ENCODE results near the gene MS4A15. TPM values are rescaled to one million over a fixed set of nuclear protein-coding genes. Genes with fewer than 3 reads are reported as not detected.

MS4A15 gene
- polyA plus RNA-seq (2011; rRNA removed): not detected in 2 replicates
- 0.03 TPM in 1 of 2 replicates, not detected in the other for polyA plus RNA-seq (2012; cell fraction: cytosol; rRNA removed)
- polyA plus RNA-seq (2012; cell fraction: nucleus; rRNA removed): not detected in 2 replicates
- polyA plus RNA-seq (2017; fragmentation: RNase III; extraction: RNeasy Plus Mini Kit Qiagen cat#74134 plus additional on column Dnase treatment): not detected in 3 replicates
- polyA minus RNA-seq (2011; rRNA and poly(A)+ RNA removed): not detected in 2 replicates

GRCh38 chr11:60756307-60757032 lies at the start of gene MS4A15:
TSS of gene MS4A15 (plus strand) at chr11:60756867. CDS start at chr11:60763734, 6,867 bp downstream.
- Histone ChIP-seq H3K27ac (no peak within 1 kb of the TSS), H3K4me3 (no peak within 1 kb of the TSS), H3K4me1 (no peaks in the 10 kb centered on the region), H3K9me3 (no peaks in the 10 kb centered on the region), H3K4me2 (no peak within 1 kb of the TSS)
- peak; percentile 67 to 85; a peak in 5 of 6 replicates for ATAC-seq
- POLR2A ChIA-PET: no interaction called here
- WGBS (ENCODE audit: missing lambda C conversion rate): 35% methylated on average over 14 of the region's 14 CpGs
- CTCF ChIA-PET: interaction anchor here (0.7 to 1.8 kb wide), 7 partner anchors 10 to 412 kb away, joined by 3 to 8 read pairs (median 3); no protein-coding TSS in a partner anchor
- TF ChIP-seq FOSL2 (IDR thresholded peaks at IDR 0.05) (no peak), FOSL2 (CRISPR knock-in tag; IDR thresholded peaks at IDR 0.05) (no peak), RAD21 (conservative IDR thresholded peaks at IDR 0.05 in 1 of 2, IDR thresholded peaks at IDR 0.05 in 1 of 2) (peak; percentile 17 to 19; a peak in 1 of 5 replicates), CTCF (IDR thresholded peaks at IDR 0.05) (peak; percentile 33), HEYL (CRISPR knock-in tag; IDR thresholded peaks at IDR 0.05) (no peak), ZFP36 (IDR thresholded peaks at IDR 0.05; ENCODE audit: borderline replicate concordance, partially characterized antibody) (no peak)
- peak; percentile 41 to 53 for DNase-seq (ENCODE audit: low read depth in 1 of 2, low spot score in 1 of 2)
- no peak for FAIRE-seq

GRCh38 chr11:60706931-60707330 lies 49.7 kb upstream of the MS4A15 start:
- CTCF ChIA-PET: interaction anchor here (0.7 to 1.3 kb wide), 2 partner anchors 8 to 13 kb away, joined by 3 read pairs; no protein-coding TSS in a partner anchor
- DNase-seq (ENCODE audit: low read depth in 1 of 2, low spot score in 1 of 2) (no peak), FAIRE-seq (no peak), ATAC-seq (no peak)
- POLR2A ChIA-PET: no interaction called here
- Histone ChIP-seq H3K4me2 (no peak overlapping the region), H3K27ac (no peak overlapping the region), H3K9me3 (no peaks in the 10 kb centered on the region), H3K4me1 (no peaks in the 10 kb centered on the region), H3K4me3 (no peak overlapping the region)
- 3% methylated on average over 5 of the region's 5 CpGs for WGBS (ENCODE audit: missing lambda C conversion rate)
- TF ChIP-seq TP53 (CRISPR knock-in tag; IDR thresholded peaks at IDR 0.05) (no peak), CHD4 (IDR thresholded peaks at IDR 0.05; ENCODE audit: borderline replicate concordance) (no peak), HEYL (CRISPR knock-in tag; IDR thresholded peaks at IDR 0.05) (no peak), HOXA7 (CRISPR knock-in tag; IDR thresholded peaks at IDR 0.05) (no peak), HES2 (IDR thresholded peaks at IDR 0.05) (no peak)

GRCh38 chr11:60710482-60710881 lies 46.2 kb upstream of the MS4A15 start:
- DNase-seq (ENCODE audit: low read depth in 1 of 2, low spot score in 1 of 2): peak; percentile 14 to 29
- H3K4me2 ChIP-seq: no peak overlapping the region
- FAIRE-seq: no peak
- ATAC-seq: peak; percentile 77 to 87; a peak in 4 of 6 replicates
- POLR2A ChIA-PET: no interaction called here
- H3K9me3 ChIP-seq: no peaks in the 10 kb centered on the region
- CTCF ChIA-PET: interaction anchor here (1.0 to 1.3 kb wide), 2 partner anchors 9 to 128 kb away, joined by 3 to 5 read pairs; no protein-coding TSS in a partner anchor
- H3K27ac ChIP-seq: no peak overlapping the region
- H3K4me1 ChIP-seq: no peaks in the 10 kb centered on the region
- TF ChIP-seq RAD21 (conservative IDR thresholded peaks at IDR 0.05 in 1 of 2, IDR thresholded peaks at IDR 0.05 in 1 of 2) (0 out of 5 replicates have a peak, but pooled peaks of 1 of the 2 experiments have one; percentile 13), ZC3H11A (IDR thresholded peaks at IDR 0.05) (no peak), USF2 (IDR thresholded peaks at IDR 0.05) (no peak)
- H3K4me3 ChIP-seq: no peak overlapping the region
- 2% methylated on average over 4 of the region's 4 CpGs for WGBS (ENCODE audit: missing lambda C conversion rate)

- no peak overlapping the region for H3K4me3 ChIP-seq
- ATAC-seq: no peak
- H3K4me2 ChIP-seq: no peak overlapping the region
- H3K4me1 ChIP-seq: no peaks in the 10 kb centered on the region
- no peaks in the 10 kb centered on the region for H3K9me3 ChIP-seq
- CTCF ChIA-PET: interaction anchor here (1.3 kb wide), 1 partner anchor 128 kb away, joined by 3 read pairs; no protein-coding TSS in a partner anchor
- FAIRE-seq: no peak
- WGBS (ENCODE audit: missing lambda C conversion rate): 32% methylated on average over 4 of the region's 4 CpGs
- no peak overlapping the region for H3K27ac ChIP-seq
- no peak for DNase-seq (ENCODE audit: low read depth in 1 of 2, low spot score in 1 of 2)
- POLR2A ChIA-PET: no interaction called here
- no peak for TF ChIP-seq MYC (IDR thresholded peaks at IDR 0.05; ENCODE audit: borderline replicate concordance, low read length)
- no peak for TF ChIP-seq RCOR1 (IDR thresholded peaks at IDR 0.05; ENCODE audit: low read depth, low read length)
- no peak for TF ChIP-seq ESRRA (IDR thresholded peaks at IDR 0.05; ENCODE audit: borderline replicate concordance, low read length)
- TF ChIP-seq ZFP36 (IDR thresholded peaks at IDR 0.05; ENCODE audit: borderline replicate concordance, partially characterized antibody): no peak
- no peak for TF ChIP-seq HMGXB4 (CRISPR knock-in tag; IDR thresholded peaks at IDR 0.05; ENCODE audit: borderline replicate concordance)
- TF ChIP-seq FOXS1 (CRISPR knock-in tag; IDR thresholded peaks at IDR 0.05): no peak
- no peak for TF ChIP-seq CEBPB (IDR thresholded peaks at IDR 0.05)
- TF ChIP-seq ZSCAN20 (CRISPR knock-in tag; IDR thresholded peaks at IDR 0.05): no peak
- no peak for TF ChIP-seq SREBF2 (IDR thresholded peaks at IDR 0.05)
- no peak for TF ChIP-seq ZNF302 (CRISPR knock-in tag; IDR thresholded peaks at IDR 0.05)
- no peak for TF ChIP-seq TP53 (CRISPR knock-in tag; IDR thresholded peaks at IDR 0.05)
- no peak for TF ChIP-seq TFCP2L1 (CRISPR knock-in tag; IDR thresholded peaks at IDR 0.05)
- no peak for TF ChIP-seq RFX5 (IDR thresholded peaks at IDR 0.05)
- TF ChIP-seq SMC3 (IDR thresholded peaks at IDR 0.05): no peak
Measured at GRCh38 chr11:60711276-60711675, 45.4 kb upstream of the MS4A15 start.

All from A549 (cell line).